Measurements from ENCODE around the gene RBM20. TPM values are rescaled to one million over a fixed set of nuclear protein-coding genes. Genes with fewer than 3 reads are reported as not detected.

The RBM20 gene
- total RNA-seq, 2 donors from 2014 or later, result 7.8 to 13.9 TPM

DNA sequence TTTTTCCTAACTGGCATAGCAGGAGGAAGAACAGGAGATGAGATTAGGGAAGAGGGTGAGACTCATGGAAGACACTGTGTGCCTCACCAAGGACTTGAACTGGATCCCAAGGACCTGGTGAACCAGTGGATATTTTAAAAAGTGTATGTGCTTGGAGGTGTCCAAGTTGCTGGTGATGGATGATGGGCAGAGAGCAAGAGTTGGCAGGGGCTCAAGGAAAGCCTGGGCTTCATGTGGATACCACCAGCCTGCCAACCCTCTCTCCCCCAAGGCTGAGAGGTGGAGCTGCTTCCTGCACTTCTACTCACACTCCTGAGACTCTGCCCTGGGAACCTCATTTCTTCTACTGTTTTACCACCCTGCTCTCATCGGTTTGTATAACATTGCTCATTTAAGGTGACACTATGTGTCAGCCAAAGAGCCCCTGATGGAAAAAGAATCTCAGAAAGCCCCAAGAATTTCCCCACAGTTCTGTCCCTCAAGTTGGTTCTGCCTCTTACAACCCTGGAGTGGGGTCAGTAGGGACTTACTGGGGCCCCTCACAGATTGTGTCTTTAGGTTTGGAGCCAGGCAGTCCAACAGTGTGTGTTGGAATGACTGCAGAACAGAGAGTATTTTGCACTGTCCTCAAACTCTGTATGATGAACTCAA, 171.3 kb downstream of the RBM20 start:
- Histone ChIP-seq H3K4me3 (no peak overlapping the region), H3K9me3 (no peaks in the 10 kb centered on the region), H3K27ac (no peak overlapping the region), H3K27me3 (replicated peaks; ENCODE audit: insufficient read depth) (no peaks in the 10 kb centered on the region), H3K36me3 (peaks cover 4% of the 10 kb centered on the region), H3K4me1 (ENCODE audit: control insufficient read depth in 1 of 2, low read depth in 2 of 2) (peaks cover 13 to 35% of the 10 kb centered on the region in 2 donors)
- TF ChIP-seq, protein P1, sequence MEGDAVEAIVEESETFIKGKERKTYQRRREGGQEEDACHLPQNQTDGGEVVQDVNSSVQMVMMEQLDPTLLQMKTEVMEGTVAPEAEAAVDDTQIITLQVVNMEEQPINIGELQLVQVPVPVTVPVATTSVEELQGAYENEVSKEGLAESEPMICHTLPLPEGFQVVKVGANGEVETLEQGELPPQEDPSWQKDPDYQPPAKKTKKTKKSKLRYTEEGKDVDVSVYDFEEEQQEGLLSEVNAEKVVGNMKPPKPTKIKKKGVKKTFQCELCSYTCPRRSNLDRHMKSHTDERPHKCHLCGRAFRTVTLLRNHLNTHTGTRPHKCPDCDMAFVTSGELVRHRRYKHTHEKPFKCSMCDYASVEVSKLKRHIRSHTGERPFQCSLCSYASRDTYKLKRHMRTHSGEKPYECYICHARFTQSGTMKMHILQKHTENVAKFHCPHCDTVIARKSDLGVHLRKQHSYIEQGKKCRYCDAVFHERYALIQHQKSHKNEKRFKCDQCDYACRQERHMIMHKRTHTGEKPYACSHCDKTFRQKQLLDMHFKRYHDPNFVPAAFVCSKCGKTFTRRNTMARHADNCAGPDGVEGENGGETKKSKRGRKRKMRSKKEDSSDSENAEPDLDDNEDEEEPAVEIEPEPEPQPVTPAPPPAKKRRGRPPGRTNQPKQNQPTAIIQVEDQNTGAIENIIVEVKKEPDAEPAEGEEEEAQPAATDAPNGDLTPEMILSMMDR (IDR thresholded peaks at IDR 0.05), result no peak
- DNase-seq (ENCODE audit: low spot score), result no peak
- ATAC-seq (ENCODE audit: insufficient number of reproducible peaks, low FRiP score, low read depth), result no peak

DNA sequence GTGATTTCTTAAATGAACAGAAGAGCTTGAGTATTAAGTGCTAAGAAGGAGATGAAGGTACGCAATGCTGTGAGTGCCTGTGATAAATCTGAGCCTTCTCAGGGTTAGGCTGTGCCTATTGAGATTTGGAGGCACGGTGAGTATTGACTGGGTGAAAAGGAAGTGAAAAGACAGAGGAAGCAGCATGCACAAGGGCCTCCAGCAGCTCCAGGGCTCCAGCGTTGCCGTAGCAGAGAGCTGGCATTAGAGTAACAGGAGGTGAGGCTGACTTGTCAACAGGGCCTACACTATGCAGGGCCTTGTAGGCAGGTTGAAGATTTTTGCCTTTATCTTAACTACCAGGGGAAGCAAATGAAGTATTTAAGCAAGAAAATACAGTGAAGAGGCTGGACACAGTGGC, 173.5 kb downstream of the RBM20 start:
- H3K36me3 ChIP-seq, result peaks cover 2% of the 10 kb centered on the region
- no peaks in the 10 kb centered on the region for H3K27me3 ChIP-seq (replicated peaks; ENCODE audit: insufficient read depth)
- no peak for DNase-seq (ENCODE audit: low spot score)
- H3K4me1 ChIP-seq (ENCODE audit: control insufficient read depth in 1 of 2, low read depth in 2 of 2), result peaks cover 33 to 57% of the 10 kb centered on the region in 2 donors
- ATAC-seq (ENCODE audit: insufficient number of reproducible peaks, low FRiP score, low read depth), result no peak
- H3K27ac ChIP-seq, result peak overlapping the region; percentile 45 to 82
- no peak overlapping the region for H3K4me3 ChIP-seq
- H3K9me3 ChIP-seq, result no peaks in the 10 kb centered on the region
- TF ChIP-seq, protein P1 (IDR thresholded peaks at IDR 0.05), result no peak

DNA sequence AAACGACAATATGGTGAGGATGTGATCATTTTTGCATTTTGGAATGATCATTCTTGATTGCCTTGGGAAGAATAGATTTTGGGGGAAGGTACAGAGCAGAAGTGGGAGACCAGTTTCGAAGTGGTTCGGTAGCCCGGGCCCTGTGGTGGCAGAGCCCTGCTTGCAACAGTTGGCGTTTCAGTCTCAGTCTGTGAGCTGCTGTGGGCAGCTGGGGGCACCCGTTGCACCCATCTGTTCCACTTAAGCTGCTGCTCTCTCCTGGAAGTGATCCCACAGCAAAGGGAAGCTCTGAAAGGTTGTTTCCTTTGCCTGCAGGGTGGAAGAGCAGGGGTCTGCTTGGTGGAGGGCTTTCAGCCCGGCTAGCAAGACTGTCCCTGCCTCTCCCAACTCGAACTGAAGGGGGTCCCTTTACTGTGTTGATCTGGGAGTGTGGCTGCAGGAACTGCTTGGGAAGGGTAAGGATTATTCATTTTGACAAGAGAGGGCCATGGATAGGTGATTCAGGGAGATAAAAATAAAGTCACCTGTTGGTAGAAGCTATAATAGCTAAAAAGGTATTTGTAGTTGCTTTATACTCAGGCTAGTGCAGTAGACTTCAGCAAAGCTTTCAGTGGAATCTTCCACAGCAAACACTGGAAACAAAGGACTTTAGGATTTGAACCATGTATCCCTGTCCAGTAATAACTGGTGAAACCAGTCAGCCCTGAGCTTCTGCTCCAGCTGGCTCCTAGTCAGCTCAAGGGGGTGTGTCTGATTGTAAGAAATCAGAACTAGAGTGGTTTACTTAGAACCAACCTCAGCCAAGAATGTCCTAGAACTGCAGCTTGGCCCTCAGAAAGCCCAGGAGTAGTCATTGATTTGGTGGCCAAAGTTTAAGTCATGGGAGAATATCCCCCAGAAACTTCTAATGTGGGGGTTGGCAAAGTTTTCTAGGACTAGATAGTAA, 174.4 kb downstream of the RBM20 start:
- Histone ChIP-seq H3K9me3 (no peaks in the 10 kb centered on the region), H3K27me3 (replicated peaks; ENCODE audit: insufficient read depth) (no peaks in the 10 kb centered on the region), H3K36me3 (no peaks in the 10 kb centered on the region), H3K27ac (peak overlapping the region; percentile 82 to 94), H3K4me1 (ENCODE audit: control insufficient read depth in 1 of 2, low read depth in 2 of 2) (peaks cover 42 to 66% of the 10 kb centered on the region in 2 donors), H3K4me3 (no peak overlapping the region)
- ATAC-seq (ENCODE audit: insufficient number of reproducible peaks, low FRiP score, low read depth) (no peak), DNase-seq (ENCODE audit: low spot score) (no peak)
- TF ChIP-seq, protein P1 (IDR thresholded peaks at IDR 0.05), result no peak

DNA sequence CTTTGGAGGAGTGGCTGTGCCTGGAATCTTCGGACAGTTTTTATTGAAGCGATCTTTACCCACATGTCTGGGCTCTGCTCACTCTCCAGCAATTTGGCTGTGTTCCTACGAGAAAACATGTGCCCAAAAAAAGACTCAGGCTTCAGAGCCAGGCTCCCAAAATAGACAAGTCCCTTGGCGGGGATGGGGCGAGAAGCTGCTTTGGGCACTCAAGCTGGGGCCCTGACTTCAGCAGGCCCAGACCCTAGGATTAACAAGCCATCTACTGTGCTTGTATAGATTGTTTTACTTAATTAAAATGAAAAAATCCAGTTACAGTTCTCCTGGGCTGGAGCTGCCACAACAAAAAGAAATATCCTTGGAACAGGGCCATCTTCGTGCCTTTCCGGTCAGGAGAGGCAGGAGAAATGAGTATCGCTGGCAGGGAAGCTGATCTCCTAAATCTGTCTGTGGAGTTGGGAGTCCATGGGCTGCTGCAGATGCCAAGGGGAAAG, 176.2 kb downstream of the RBM20 start:
- TF ChIP-seq, protein P1 (IDR thresholded peaks at IDR 0.05), result no peak
- peaks cover 2% of the 10 kb centered on the region for H3K36me3 ChIP-seq
- H3K27ac ChIP-seq, result peak overlapping the region; percentile 82 to 94
- no peaks in the 10 kb centered on the region for H3K27me3 ChIP-seq (replicated peaks; ENCODE audit: insufficient read depth)
- H3K9me3 ChIP-seq, result no peaks in the 10 kb centered on the region
- H3K4me1 ChIP-seq (ENCODE audit: control insufficient read depth in 1 of 2, low read depth in 2 of 2), result peaks cover 42 to 68% of the 10 kb centered on the region in 2 donors
- peak overlapping the region; percentile 52 for H3K4me3 ChIP-seq
- DNase-seq (ENCODE audit: low spot score), result no peak
- peak; percentile 37 for ATAC-seq (ENCODE audit: insufficient number of reproducible peaks, low FRiP score, low read depth)

DNA sequence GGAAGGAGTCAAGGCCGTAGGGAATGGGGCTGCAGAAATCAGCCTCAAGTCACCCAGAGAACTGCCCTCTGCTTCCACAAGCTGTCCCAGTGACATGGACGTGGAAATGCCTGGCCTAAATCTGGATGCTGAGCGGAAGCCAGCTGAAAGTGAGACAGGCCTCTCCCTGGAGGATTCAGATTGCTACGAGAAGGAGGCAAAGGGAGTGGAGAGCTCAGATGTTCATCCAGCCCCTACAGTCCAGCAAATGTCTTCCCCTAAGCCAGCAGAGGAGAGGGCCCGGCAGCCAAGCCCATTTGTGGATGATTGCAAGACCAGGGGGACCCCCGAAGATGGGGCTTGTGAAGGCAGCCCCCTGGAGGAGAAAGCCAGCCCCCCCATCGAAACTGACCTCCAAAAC, 177.4 kb downstream of the RBM20 start:
- Histone ChIP-seq H3K4me1 (ENCODE audit: control insufficient read depth in 1 of 2, low read depth in 2 of 2) (peaks cover 42 to 63% of the 10 kb centered on the region in 2 donors), H3K9me3 (no peaks in the 10 kb centered on the region), H3K27ac (peak overlapping the region; percentile 82 to 94), H3K36me3 (peaks cover 2% of the 10 kb centered on the region), H3K27me3 (replicated peaks; ENCODE audit: insufficient read depth) (no peaks in the 10 kb centered on the region), H3K4me3 (peak overlapping the region; percentile 35)
- DNase-seq (ENCODE audit: low spot score), result no peak
- ATAC-seq (ENCODE audit: insufficient number of reproducible peaks, low FRiP score, low read depth), result peak; percentile 79
- TF ChIP-seq, protein P1 (IDR thresholded peaks at IDR 0.05), result no peak
